Measurements from ENCODE around the gene ZBTB47.
A peak's percentile ranks its signal among the peaks of the same experiment; 100 is the strongest.

The ZBTB47 gene

DNA sequence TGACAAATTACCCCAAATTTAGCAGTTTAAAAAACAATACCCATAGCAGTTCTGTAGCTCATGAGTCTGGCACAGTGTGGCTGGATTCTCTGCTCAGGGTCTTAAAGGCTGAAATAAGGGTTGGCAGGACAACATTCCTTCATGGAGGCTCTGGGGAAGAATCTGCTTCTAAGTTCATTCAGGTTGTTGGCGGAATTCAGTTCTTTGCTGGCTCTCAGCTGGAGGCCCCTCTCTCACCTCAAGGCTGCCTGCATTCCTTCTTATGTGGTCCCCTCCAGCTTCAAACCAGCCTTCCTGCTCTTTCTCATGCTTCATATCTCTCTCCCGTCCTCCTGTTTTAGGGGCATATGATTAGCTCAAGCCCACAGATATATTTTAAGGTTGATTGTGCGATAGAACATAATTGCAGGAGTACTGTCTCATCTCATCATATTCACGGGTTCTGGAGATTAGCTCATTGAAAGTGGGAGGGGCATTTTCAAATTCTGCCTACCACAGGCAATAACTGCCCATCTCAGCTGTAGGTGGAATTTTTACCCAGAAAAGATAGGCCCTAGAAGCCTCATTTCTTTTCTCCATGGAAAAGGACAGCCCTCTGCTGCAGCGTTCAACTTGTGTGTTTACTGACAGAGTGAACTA, 5.6 kb upstream of the ZBTB47 start:
- no peak overlapping the region for H3K27ac ChIP-seq

DNA sequence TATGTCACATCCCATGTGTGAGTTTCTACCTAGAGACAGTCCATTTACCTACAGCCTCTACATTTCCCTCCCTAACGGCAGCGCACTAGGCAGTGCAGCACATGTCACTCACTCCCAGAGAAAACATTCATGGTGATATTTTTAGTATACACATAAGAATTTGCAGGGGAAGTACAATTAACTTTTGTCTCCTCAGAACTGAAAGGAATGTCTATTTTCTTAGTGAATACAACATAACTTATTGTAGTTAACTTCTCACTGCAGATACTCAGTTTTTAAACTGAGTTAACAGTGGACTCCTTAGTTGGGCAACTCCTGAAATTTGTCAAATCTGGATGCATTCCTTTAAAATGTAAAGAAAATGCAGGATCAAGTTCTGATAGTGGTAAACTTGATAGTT, 4.5 kb upstream of the ZBTB47 start:
- in situ Hi-C loops (cut with HindIII; ENCODE audit: low pct_ligation_motif_present, low sequenced_read_pairs): no loop called here
- Histone ChIP-seq H3K4me3 (ENCODE audit: low read depth, low read length) (no peak overlapping the region), H3K27me3 (replicated peaks) (no peaks in the 10 kb centered on the region), H3K36me3 (replicated peaks) (peaks cover 30% of the 10 kb centered on the region), H3K27ac (no peak overlapping the region)
- TF ChIP-seq, protein P1, sequence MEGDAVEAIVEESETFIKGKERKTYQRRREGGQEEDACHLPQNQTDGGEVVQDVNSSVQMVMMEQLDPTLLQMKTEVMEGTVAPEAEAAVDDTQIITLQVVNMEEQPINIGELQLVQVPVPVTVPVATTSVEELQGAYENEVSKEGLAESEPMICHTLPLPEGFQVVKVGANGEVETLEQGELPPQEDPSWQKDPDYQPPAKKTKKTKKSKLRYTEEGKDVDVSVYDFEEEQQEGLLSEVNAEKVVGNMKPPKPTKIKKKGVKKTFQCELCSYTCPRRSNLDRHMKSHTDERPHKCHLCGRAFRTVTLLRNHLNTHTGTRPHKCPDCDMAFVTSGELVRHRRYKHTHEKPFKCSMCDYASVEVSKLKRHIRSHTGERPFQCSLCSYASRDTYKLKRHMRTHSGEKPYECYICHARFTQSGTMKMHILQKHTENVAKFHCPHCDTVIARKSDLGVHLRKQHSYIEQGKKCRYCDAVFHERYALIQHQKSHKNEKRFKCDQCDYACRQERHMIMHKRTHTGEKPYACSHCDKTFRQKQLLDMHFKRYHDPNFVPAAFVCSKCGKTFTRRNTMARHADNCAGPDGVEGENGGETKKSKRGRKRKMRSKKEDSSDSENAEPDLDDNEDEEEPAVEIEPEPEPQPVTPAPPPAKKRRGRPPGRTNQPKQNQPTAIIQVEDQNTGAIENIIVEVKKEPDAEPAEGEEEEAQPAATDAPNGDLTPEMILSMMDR (IDR thresholded peaks at IDR 0.05; ENCODE audit: low read depth, low read length, missing control alignments): no peak
- DNase-seq: no peak

More for the DNA sequence above, 5.6 kb upstream of the ZBTB47 start:
- no peak overlapping the region for H3K4me3 ChIP-seq (ENCODE audit: low read depth, low read length)
- in situ Hi-C loops (cut with HindIII; ENCODE audit: low pct_ligation_motif_present, low sequenced_read_pairs): no loop called here
- no peak for DNase-seq
- no peaks in the 10 kb centered on the region for H3K27me3 ChIP-seq (replicated peaks)
- TF ChIP-seq, protein P1 (IDR thresholded peaks at IDR 0.05; ENCODE audit: low read depth, low read length, missing control alignments): no peak
- peaks cover 41% of the 10 kb centered on the region for H3K36me3 ChIP-seq (replicated peaks)

DNA sequence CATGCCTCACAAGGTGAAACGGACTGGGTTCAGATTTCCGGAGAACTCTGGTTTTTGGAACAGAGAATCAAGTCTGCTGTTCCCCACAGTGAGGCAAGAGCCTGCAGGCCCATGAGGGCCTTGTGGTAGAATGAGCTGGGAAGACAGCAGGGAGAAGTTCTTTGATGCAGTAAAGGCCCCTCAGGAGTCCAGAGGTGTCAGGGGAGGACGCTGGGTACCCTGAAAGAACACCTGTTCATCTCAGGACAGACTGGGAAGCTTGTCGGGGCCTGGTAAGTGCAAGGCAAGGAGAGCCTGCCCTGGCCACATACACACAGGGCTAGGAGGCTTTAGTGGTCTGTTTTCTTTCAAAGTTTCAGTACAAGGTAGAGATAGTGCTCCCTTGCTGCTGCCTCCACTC, 3.7 kb upstream of the ZBTB47 start:
- in situ Hi-C loops (cut with HindIII; ENCODE audit: low pct_ligation_motif_present, low sequenced_read_pairs): no loop called here
- Histone ChIP-seq H3K27me3 (replicated peaks) (no peaks in the 10 kb centered on the region), H3K4me3 (ENCODE audit: low read depth, low read length) (no peak overlapping the region), H3K36me3 (replicated peaks) (peaks cover 25% of the 10 kb centered on the region), H3K27ac (no peak overlapping the region)
- no peak for DNase-seq
- TF ChIP-seq, protein P1 (IDR thresholded peaks at IDR 0.05; ENCODE audit: low read depth, low read length, missing control alignments): no peak

DNA sequence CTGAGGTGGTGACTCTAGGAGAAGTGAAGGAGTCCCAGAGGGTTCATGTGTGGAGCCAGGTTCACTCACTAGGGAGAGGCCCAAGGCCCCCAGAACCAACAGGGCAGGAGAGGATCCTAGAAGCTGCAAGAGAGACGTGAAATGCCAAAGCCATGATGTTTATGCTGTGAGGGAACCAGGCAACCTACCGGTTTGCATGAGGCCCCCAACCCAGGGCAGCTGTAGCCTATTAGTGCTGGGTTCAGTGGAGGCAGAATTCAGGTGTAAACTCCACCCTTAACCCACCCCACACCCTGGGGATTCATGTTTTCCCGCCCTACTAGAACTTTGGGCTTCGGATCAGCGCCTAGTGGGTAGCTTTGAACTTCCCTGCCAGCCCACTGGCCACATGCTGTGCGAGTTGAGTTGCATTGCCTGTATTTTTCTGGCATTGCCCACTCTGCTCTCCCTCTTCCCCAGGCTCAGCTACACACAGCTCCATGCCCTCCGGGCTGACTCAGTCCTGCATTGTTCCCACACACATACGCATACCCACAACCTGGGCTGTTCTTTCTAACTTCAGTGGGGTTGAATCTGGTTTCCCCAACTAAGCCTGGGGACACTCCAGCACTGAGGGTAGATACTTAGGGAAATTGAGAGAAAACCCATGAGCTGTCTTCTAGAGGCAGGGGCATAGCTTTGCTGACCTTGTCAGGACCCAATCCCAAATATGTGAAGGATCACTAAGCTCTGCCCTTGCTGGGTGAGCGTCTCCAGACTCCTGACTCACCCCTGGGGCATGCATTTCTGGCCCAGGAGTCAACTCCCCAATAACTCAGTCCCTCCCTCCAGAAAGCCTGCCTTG, 2.0 kb upstream of the ZBTB47 start:
- Histone ChIP-seq H3K27ac (peak overlapping the region; percentile 18), H3K27me3 (replicated peaks) (no peaks in the 10 kb centered on the region), H3K36me3 (replicated peaks) (peaks cover 14% of the 10 kb centered on the region), H3K4me3 (ENCODE audit: low read depth, low read length) (no peak overlapping the region)
- DNase-seq: peak; percentile 38
- TF ChIP-seq, protein P1 (IDR thresholded peaks at IDR 0.05; ENCODE audit: low read depth, low read length, missing control alignments): no peak
- in situ Hi-C loops (cut with HindIII; ENCODE audit: low pct_ligation_motif_present, low sequenced_read_pairs): no loop called here

DNA sequence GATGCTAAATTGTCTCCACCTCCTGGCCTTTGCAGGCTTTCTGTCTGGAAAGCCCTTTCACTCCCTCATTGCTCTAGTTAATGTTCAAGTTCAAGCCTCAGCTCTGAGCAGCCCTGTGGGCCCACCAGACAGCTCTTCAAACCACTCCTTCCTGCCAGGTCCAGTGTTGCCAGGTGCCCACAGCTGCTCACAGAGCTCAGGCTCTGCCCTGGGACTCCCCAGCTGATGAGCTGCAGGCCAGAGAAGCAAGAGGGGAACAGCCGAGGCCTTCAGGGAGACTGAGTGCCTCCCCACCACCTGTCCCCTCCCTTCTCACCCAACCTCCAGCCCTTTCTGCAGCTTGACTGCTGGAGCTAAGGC, 1.3 kb upstream of the ZBTB47 start:
- H3K27me3 ChIP-seq (replicated peaks): no peaks in the 10 kb centered on the region
- TF ChIP-seq, protein P1 (IDR thresholded peaks at IDR 0.05; ENCODE audit: low read depth, low read length, missing control alignments): no peak
- H3K27ac ChIP-seq: peak overlapping the region; percentile 18
- H3K4me3 ChIP-seq (ENCODE audit: low read depth, low read length): no peak overlapping the region
- peaks cover 8% of the 10 kb centered on the region for H3K36me3 ChIP-seq (replicated peaks)
- in situ Hi-C loops (cut with HindIII; ENCODE audit: low pct_ligation_motif_present, low sequenced_read_pairs): no loop called here
- no peak for DNase-seq
